Left renal cortex interstitium (tissue), 4 donors: ENCODE measurements around the gene GRAMD1A. TPM values are rescaled to one million over a fixed set of nuclear protein-coding genes. Genes with fewer than 3 reads are reported as not detected.
"Not testable (repeated sequence)": the region's sequence is repeated elsewhere in the genome, so short reads cannot be mapped to it uniquely, and the experiment has no call there.

ENCODE experiments used
- DNase-seq, 4 donors: peaks; one replicate each; pipeline ENCODE4 v3.0.0-alpha.2; 2013; ENCODE audit warnings: low read depth in 4 of 4, low spot score in 2 of 4, missing footprints in 1 of 4
- polyA plus RNA-seq, 4 donors: library from polyadenylated mRNA; unstranded; fragments of 120-200 nt; gene quantifications; one replicate each; pipeline ENCODE4 v1.2.1, GENCODE V29; 2013; ENCODE audit not compliant: insufficient read length in 4 of 4

The GRAMD1A gene
- polyA plus RNA-seq = 10 to 100 TPM; 48.1 to 87.2 (median 61.3) TPM

DNA sequence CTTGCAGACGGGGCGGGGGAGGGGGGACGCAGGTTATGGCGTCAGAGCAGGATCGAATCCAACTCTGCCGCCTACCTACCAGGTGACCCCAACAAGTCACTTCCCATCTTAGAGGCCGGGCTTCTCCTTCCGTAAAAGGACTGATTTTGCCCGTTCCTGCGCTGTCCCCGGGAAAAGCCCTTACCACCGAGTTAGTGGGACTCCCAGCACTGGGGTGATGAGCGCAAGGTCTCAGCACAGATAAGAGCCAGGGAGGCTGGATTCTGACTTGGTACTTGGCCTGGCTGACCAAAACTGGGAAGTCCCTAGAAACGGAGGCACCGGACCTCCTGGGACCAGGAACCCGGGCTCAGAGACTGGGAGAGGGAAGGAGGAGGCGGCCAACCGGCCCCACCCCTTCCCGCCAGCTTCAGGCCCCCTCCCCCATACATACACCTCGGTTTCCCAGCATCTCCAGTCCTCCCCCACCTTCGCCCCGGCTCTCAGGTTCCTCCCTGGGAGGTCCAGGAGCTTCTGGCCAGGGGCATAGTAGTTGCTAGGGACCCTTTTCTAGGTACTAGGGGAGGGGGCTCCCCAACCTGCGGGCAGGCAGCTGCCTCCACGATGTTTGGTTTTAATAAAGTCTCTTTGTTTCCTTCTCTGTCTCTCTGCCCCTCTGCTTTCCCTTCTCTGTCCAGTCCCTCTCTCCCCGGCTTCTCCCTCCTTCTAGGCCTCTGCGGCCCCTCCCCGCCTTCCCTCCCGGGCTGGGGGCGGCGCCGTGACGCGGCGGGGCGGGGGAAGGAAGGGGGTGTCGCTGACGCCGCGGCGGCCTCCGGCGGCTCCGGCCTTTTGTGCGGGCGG lies at the start of gene GRAMD1A:
GRAMD1A (plus strand) TSS at position 826 of the 840 bp plus-strand sequence. CDS start 156 bp downstream, outside the sequence.
- DNase-seq = peak in 3 of 4 donors; percentile 77 to 80 (median 80)

GRCh38 chr19:34953092-34953491 lies 47.0 kb upstream of the GRAMD1A start:
- no peak for DNase-seq

DNA sequence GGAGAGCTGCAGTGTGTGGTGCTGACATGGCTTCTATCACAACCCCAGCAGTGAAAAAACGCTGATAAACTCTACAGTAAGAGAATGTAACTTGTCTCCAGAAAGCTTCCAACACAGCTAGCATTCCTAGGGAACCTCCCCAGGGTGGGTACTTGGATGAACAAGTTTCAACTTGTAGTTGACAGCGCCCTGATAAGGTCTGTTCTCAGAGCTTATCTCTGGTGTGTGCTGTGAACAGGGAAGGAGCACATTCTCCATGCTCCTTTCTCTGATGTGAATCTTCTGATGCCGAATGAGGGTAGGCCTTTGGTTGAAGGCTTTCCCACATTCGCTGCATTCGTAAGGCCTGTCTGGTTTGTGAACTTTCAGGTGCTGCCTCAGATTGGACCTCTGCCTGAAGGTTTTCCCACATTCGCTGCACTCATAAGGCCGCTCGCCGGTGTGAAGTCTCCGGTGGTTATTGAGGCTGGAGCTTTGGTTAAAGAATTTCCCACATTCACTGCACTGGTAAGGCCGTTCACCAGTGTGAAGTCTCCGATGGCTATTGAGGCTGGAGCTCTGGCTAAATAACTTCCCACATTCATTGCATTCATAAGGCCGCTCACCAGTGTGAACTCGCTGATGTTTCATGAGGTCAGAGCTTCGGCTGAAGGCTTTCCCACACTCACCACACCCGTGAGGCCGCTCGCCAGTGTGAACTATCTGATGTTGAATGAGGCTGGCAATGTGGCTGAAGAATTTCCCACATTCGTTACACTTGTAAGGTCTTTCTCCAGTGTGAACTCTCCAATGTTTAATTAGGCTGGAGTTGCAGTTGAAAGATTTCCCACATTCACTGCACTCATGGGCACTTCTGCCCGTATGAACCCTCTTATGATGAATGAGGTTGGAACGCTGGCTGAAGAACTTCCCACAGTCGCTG lies 42.0 kb upstream of the GRAMD1A start:
- DNase-seq = no peak

GRCh38 chr19:34959021-34959420 lies 41.1 kb upstream of the GRAMD1A start:
- DNase-seq = no peak

DNA sequence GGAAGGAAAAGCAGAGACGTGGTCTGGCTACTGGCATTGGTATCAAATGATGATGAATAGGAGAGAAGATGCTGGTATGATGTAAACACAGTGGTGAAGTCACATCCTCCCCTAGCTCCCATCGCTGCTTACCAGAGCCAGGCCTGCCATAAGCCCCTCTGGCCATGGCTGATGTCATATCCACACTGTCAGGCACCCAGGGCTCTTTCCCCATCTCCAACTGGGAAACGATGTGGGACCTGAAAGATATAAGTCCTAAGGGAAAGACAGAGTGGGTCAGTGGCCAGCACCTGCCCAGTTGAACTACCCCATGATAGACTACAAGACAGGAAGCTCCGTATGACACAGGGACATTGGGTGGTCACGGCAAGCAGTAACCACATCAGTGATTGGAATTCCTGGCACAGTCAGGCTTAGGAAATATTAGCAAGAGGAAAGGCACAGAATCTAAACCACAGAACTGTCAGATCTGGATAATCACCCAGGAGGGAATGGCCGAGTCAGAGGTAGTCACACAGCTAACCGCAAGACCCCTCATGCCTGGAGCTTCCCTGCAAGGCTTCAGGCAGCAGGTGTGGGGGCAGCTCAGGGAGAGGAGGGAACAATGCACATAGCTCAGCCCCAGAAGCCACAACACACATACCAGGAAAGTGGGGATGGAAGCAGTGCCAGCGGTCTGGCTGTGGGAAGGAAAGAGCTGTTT lies 39.9 kb upstream of the GRAMD1A start:
- DNase-seq = no peak

- no peak for DNase-seq
Measured at GRCh38 chr19:34960940-34961679, 39.0 kb upstream of the GRAMD1A start.

GRCh38 chr19:34961775-34962686 lies 38.1 kb upstream of the GRAMD1A start:
- no peak for DNase-seq

- no peak for DNase-seq
Measured at GRCh38 chr19:34962687-34963572, 37.2 kb upstream of the GRAMD1A start.

- DNase-seq = peak in 1 of 4 donors; percentile 39
Measured at GRCh38 chr19:34963573-34964406, 36.3 kb upstream of the GRAMD1A start, which contains the start of gene ZNF792. TSS of gene ZNF792 (minus strand) at chr19:34964229. CDS start at chr19:34963662, 567 bp downstream.

- no peak for DNase-seq
Measured at GRCh38 chr19:34964598-34964997, 35.5 kb upstream of the GRAMD1A start.

- DNase-seq = not testable (repeated sequence)
Measured at GRCh38 chr19:34965505-34965904, 34.6 kb upstream of the GRAMD1A start.

DNA sequence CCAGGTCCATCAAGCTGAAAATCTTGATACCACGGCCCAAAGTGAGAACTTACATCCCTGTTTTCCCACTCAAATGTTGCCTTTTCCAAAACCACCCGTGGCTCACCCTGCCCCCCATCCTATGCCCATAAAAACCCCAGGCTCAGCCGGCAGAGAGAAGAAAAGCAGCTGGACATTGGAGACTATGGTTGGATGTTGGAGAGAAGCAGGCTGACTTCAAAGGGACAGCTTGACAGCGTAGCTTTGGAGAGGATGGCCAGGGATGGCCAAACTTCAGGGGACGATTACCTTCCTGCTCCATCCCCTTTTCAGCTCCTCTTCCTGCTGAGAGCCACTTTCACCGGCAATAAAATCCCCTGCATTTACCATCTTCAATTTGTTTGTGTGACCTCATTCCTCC lies 32.6 kb upstream of the GRAMD1A start:
- no peak for DNase-seq

- DNase-seq = no peak
Measured at GRCh38 chr19:34969721-34970120, 30.4 kb upstream of the GRAMD1A start.

DNA sequence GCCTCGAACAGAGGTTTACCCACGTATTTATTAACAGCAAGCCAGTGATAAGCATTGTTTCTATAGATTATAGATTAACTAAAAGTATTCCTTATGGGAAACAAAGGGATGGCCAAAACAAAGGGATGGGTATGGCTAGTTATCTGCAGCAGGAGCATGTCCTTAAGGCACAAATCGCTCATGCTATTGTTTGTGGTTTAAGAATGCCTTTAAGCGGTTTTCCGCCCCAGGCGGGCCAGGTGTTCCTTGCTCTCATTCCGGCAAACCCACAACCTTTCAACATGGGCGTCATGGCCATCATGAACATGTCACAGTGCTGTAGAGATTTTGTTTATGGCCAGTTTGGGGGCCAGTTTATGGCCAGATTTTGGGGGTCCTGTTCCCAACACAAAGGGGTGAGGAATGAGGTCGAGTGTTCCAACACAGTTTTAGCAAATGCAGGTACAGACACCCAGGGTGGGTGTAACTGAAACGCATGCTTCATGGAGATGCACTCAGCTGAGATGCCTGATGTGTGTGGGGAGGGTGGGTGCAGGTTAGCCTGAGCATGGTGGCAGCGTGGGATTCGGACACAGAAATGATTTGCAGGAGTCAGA lies 29.8 kb upstream of the GRAMD1A start:
- DNase-seq = not testable (repeated sequence)

DNA sequence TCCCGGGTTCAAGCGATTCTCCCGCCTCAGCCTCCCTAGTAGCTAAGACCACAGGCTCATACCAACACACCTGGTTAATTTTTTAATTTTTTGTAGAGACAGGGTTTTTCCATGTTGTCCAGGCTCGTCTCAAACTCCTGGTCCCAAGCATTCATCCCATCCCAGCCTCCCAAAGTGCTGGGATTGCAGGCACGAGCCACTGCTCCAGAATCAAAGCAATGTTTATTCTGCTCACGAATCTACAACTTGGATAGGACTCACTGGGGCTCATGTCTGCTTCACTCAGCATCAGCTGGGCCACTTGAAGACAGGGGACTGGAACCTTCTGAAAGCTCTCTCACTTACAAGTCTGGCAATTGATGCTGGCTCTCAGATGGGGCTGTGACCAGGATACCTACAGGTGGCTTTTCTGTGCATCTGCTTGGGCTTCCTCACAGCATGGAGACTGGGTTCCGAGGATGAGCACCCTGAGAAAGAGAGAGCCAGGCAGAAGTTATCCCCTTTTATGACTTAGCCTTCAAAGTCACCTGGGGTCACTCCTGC lies 27.9 kb upstream of the GRAMD1A start:
- DNase-seq = no peak

GRCh38 chr19:34974646-34975045 lies 25.5 kb upstream of the GRAMD1A start:
- no peak for DNase-seq
